Fibroblast of skin of abdomen (primary cell): ENCODE measurements around the gene PCDHA10.

Experiments
- DNase-seq: peaks from one replicate; pipeline ENCODE4 v3.0.0-alpha.2; 2013

PCDHA10 gene

GRCh38 chr5:140883927-140884697 lies 28.4 kb downstream of the PCDHA10 start:
- no peak for DNase-seq

GRCh38 chr5:140916325-140916724 lies 60.6 kb downstream of the PCDHA10 start:
- DNase-seq: no peak
